ENCODE results near the gene MTERF1.

The MTERF1 gene

GRCh38 chr7:91832493-91833045 lies 47.9 kb downstream of the MTERF1 start:
- DNase-seq: no peak

GRCh38 chr7:91827169-91827568 lies 53.3 kb downstream of the MTERF1 start:
- no peak for DNase-seq

GRCh38 chr7:91826377-91826776 lies 54.1 kb downstream of the MTERF1 start:
- DNase-seq: no peak

GRCh38 chr7:91824201-91824600 lies 56.3 kb downstream of the MTERF1 start:
- DNase-seq: no peak

All from suppressor macrophage (primary cell).